HepG2 (cell line): ENCODE measurements around the gene SH3D19. TPM values are rescaled to one million over a fixed set of nuclear protein-coding genes. Genes with fewer than 3 reads are reported as not detected.

Experiments used
- ATAC-seq: fragments of 200-7000 bp; cut with Tn5 transposase; 3 replicates; pipeline ENCODE4 v1.9.1; 2020; ENCODE audit warnings: mild to moderate bottlenecking, moderate library complexity
- BruUV-seq: library from RNA; stranded (reverse); fragments of 400-500 nt; replicated peaks from 2 replicates; lab custom pipeline; 2021; lab: Mats Ljungman, UMichigan
- CTCF ChIA-PET: fragments of 300-600 bp; formaldehyde crosslinking; extraction: SDS; loops from one replicate; lab custom pipeline; 2021; ENCODE audit warnings: low total read pairs, inconsistent platforms, low intra/inter-chr PET ratio; lab: Yijun Ruan, JAX
- POLR2A ChIA-PET: fragments of 350-600 bp; sonication (Branson Sonifier 250); formaldehyde crosslinking; loops from one replicate; lab custom pipeline; 2020; ENCODE audit warnings: antibody characterized with exemption, inconsistent platforms; lab: Yijun Ruan, JAX
- DNase-seq: peaks from one replicate; pipeline ENCODE4 v3.0.0-alpha.2; 2015; ENCODE audit warnings: low spot score
- FAIRE-seq: peaks from 3 replicates; lab custom pipeline; 2011; peaks lifted over from hg19 to GRCh38; lab: Jason Lieb, UNC
- H2AFZ ChIP-seq: one replicate; pipeline ENCODE4 v1.6.1; 2011; ENCODE audit warnings: low read length, inconsistent platforms
- H3K27ac ChIP-seq: fragments of 300-600 bp; 3 replicates; pipeline ENCODE4 v1.8.0; 2011; ENCODE audit warnings: mixed run types, mild to moderate bottlenecking, mixed read lengths, low read length, inconsistent platforms; ENCODE audit not compliant: insufficient read depth; ENCODE audit errors: extremely low read length
- H3K27me3 ChIP-seq, 2 experiments: fragments of 200-600 bp in 1 of 2; 2 replicates in 1 of 2; 3 replicates in 1 of 2; pipeline versions ENCODE4 v1.6.0 to v1.8.0; 2011; ENCODE audit warnings: low read length in 2 of 2, mild to moderate bottlenecking in 2 of 2, moderate library complexity in 2 of 2, inconsistent platforms in 1 of 2; ENCODE audit not compliant: insufficient read depth in 2 of 2, control insufficient read depth in 1 of 2
- H3K36me3 ChIP-seq, 2 experiments: fragments of 200-600 bp in 1 of 2; replicated peaks in 1 of 2; 2 replicates in 1 of 2; 3 replicates in 1 of 2; pipeline versions ENCODE4 v1.5.1 to v1.8.0; 2011; ENCODE audit warnings: low read length in 2 of 2, inconsistent platforms in 1 of 2; ENCODE audit not compliant: insufficient read depth in 2 of 2, control insufficient read depth in 1 of 2
- H3K4me1 ChIP-seq: 2 replicates; pipeline ENCODE4 v1.5.1; 2012; ENCODE audit warnings: low read length, inconsistent platforms; ENCODE audit not compliant: insufficient read depth
- H3K4me2 ChIP-seq: 2 replicates; pipeline ENCODE4 v1.6.0; 2011; ENCODE audit warnings: low read depth, low read length, inconsistent platforms
- H3K4me3 ChIP-seq, 3 experiments: fragments of 200-600 bp in 1 of 3; sonication (generic), shearing (Covaris generic) in 1 of 3; replicated peaks in 1 of 3; 2 replicates each; pipeline ENCODE4 v1.5.1; 2011 to 2016; ENCODE audit warnings: low read length in 3 of 3, inconsistent platforms in 2 of 3, low read depth in 2 of 3, mild to moderate bottlenecking in 2 of 3, control low read depth in 1 of 3, mixed read lengths in 1 of 3; ENCODE audit not compliant: insufficient read depth in 1 of 3
- H3K79me2 ChIP-seq: one replicate; pipeline ENCODE4 v1.6.1; 2011; ENCODE audit warnings: low read length, inconsistent platforms; ENCODE audit not compliant: insufficient read depth
- H3K9ac ChIP-seq: 2 replicates; pipeline ENCODE4 v1.6.0; 2011; ENCODE audit warnings: mild to moderate bottlenecking, low read depth, low read length, inconsistent platforms; ENCODE audit not compliant: insufficient read depth
- H3K9me3 ChIP-seq: 2 replicates; pipeline ENCODE4 v1.5.1; 2012; ENCODE audit warnings: mild to moderate bottlenecking, low read length
- H4K20me1 ChIP-seq: 2 replicates; pipeline ENCODE4 v1.6.0; 2011; ENCODE audit warnings: inconsistent platforms, mild to moderate bottlenecking, low read length, moderate library complexity; ENCODE audit not compliant: insufficient read depth
- IRF9 ChIP-seq: sonication (generic); formaldehyde crosslinking; IDR thresholded peaks from 2 replicates; pipeline ENCODE4 v1.8.0; 2022; ENCODE audit warnings: missing genetic modification reagents, mild to moderate bottlenecking, borderline replicate concordance
- JUND ChIP-seq: sonication (generic); formaldehyde crosslinking; IDR thresholded peaks from 2 replicates; pipeline ENCODE4 v1.8.0; 2022; ENCODE audit warnings: mild to moderate bottlenecking, missing genetic modification reagents
- MIER3 ChIP-seq: IDR thresholded peaks from 2 replicates; pipeline ENCODE4 v1.6.1; 2016; ENCODE audit warnings: missing compliant biosample characterization, borderline replicate concordance
- MXI1 ChIP-seq: IDR thresholded peaks from 3 replicates; pipeline ENCODE4 v1.6.1; 2012; ENCODE audit warnings: low read depth, low read length, inconsistent platforms, borderline replicate concordance
- SETDB1 ChIP-seq: sonication (generic); formaldehyde crosslinking; IDR thresholded peaks from 2 replicates; pipeline ENCODE4 v1.5.1; 2020; ENCODE audit warnings: missing genetic modification reagents, mild to moderate bottlenecking, borderline replicate concordance
- ZBED4 ChIP-seq: sonication (generic); formaldehyde crosslinking; IDR thresholded peaks from 2 replicates; pipeline ENCODE4 v1.4.0; 2020; ENCODE audit warnings: missing genetic modification reagents, borderline replicate concordance
- ZBTB34 ChIP-seq: sonication (generic); formaldehyde crosslinking; IDR thresholded peaks from 2 replicates; pipeline ENCODE4 v1.8.0; 2022; ENCODE audit warnings: mild to moderate bottlenecking, missing genetic modification reagents
- ZNF136 ChIP-seq: sonication (generic); formaldehyde crosslinking; IDR thresholded peaks from 2 replicates; pipeline ENCODE4 v1.8.1; 2022; ENCODE audit warnings: low read depth, mild to moderate bottlenecking, moderate library complexity, missing genetic modification reagents
- ZNF574 ChIP-seq: sonication (generic); formaldehyde crosslinking; IDR thresholded peaks from 2 replicates; pipeline ENCODE4 v1.4.0; 2020; ENCODE audit warnings: missing genetic modification reagents
- WGBS: methylation state at CpG from one replicate; pipeline ENCODE4 v1.1.6; 2017; ENCODE audit warnings: low lambda C conversion rate; 5-methylcytosine and 5-hydroxymethylcytosine counted together
- in situ Hi-C: cut with HindIII; loops from 2 replicates; pipeline ENCODE4 v1.10.0; 2017; ENCODE audit warnings: low pct_unique_long_range_greater_than_20kb; ENCODE audit not compliant: extremely low pct_ligation_motif_present
- intact Hi-C: fragments of 100-400 bp; cut with micrococcal nuclease; formaldehyde crosslinking; loops from one replicate; pipeline ENCODE4 v1.10.0; 2022; ENCODE audit not compliant: unreplicated experiment
- polyA plus RNA-seq, 8 experiments: library from polyadenylated mRNA; depleted of rRNA in 3 of 8; stranded (reverse) in 7 of 8; unstranded in 1 of 8; fragments of >200 nt; fragmentation: Illumina TruSeq in 4 of 8; extraction: Trizol in 4 of 8; gene quantifications; 2 replicates each; pipeline versions ENCODE4 v1.2.1 to v1.2.3, GENCODE V29; 2011 to 2016; ENCODE audit warnings: low read depth in 4 of 8, missing spikeins in 1 of 8, mixed read lengths in 1 of 8; ENCODE audit not compliant: insufficient read depth in 1 of 8
- total RNA-seq, 5 experiments: library from RNA; depleted of rRNA; stranded (reverse); fragments of >200 nt; fragmentation: Illumina TruSeq; extraction: Trizol; gene quantifications; 2 replicates each; pipeline ENCODE4 v1.2.3, GENCODE V29; 2016; ENCODE audit warnings: low read depth in 1 of 5

The SH3D19 gene
- total and polyA plus RNA-seq, 2 of the 13 experiments (the other 11 are each of a cell fraction or from before 2014, with no cell fraction given), result 31.2 to 38.0 TPM

GRCh38 chr4:151195801-151196200, 129.6 kb downstream of the SH3D19 start:
- ChIA-PET POLR2A (no interaction called here), CTCF (no interaction called here)
- H3K36me3 ChIP-seq, result peaks cover 2 to 4% of the 10 kb centered on the region in 2 experiments; a peak in 1 of 5 replicates
- H3K4me1 ChIP-seq, result peaks cover 24% of the 10 kb centered on the region
- TF ChIP-seq JUND, result no peak
- TF ChIP-seq ZNF136, result no peak
- no peak for TF ChIP-seq ZBTB34 (CRISPR knock-in tag)
- no peak for TF ChIP-seq MIER3
- TF ChIP-seq MXI1, result no peak
- no peak overlapping the region for H2AFZ ChIP-seq
- DNase-seq (no peak), ATAC-seq (no peak), FAIRE-seq (no peak)
- H3K27me3 ChIP-seq, result no peaks in the 10 kb centered on the region
- BruUV-seq, result no TSS peak
- in situ Hi-C loops, result no loop called here
- 76% methylated on average over 5 of the region's 5 CpGs for WGBS
- H3K4me3 ChIP-seq, result no peak overlapping the region
- H3K9me3 ChIP-seq, result peaks cover 8% of the 10 kb centered on the region; the same call in 1 of the 2 replicates
- H3K79me2 ChIP-seq, result peaks cover 58% of the 10 kb centered on the region
- intact Hi-C loops, result no loop called here
- peaks cover 4% of the 10 kb centered on the region; the same call in 1 of the 2 replicates for H4K20me1 ChIP-seq
- H3K4me2 ChIP-seq, result no peak overlapping the region
- H3K27ac ChIP-seq, result no peak overlapping the region
- H3K9ac ChIP-seq, result no peak overlapping the region

GRCh38 chr4:151193414-151193813, 132.0 kb downstream of the SH3D19 start:
- no peaks in the 10 kb centered on the region; the same call in 1 of the 2 replicates for H4K20me1 ChIP-seq
- H3K27ac ChIP-seq, result no peak overlapping the region
- 0 out of 2 replicates have a peak, but pooled peaks cover under 1% of the 10 kb centered on the region for H3K4me1 ChIP-seq
- intact Hi-C loops, result no loop called here
- BruUV-seq, result no TSS peak
- ATAC-seq (no peak), DNase-seq (no peak), FAIRE-seq (no peak)
- H3K79me2 ChIP-seq, result peaks cover 38% of the 10 kb centered on the region
- POLR2A ChIA-PET, result no interaction called here
- peaks cover 4 to 12% of the 10 kb centered on the region in 2 experiments; a peak in 3 of 5 replicates for H3K36me3 ChIP-seq
- no peak overlapping the region for H3K4me3 ChIP-seq
- in situ Hi-C loops, result no loop called here
- H3K9ac ChIP-seq, result no peak overlapping the region
- H3K4me2 ChIP-seq, result no peak overlapping the region
- H2AFZ ChIP-seq, result no peak overlapping the region
- 94% methylated on average over 2 of the region's 2 CpGs for WGBS
- peaks cover 10% of the 10 kb centered on the region; the same call in 1 of the 2 replicates for H3K9me3 ChIP-seq
- no peaks in the 10 kb centered on the region for H3K27me3 ChIP-seq
- CTCF ChIA-PET, result no interaction called here
- no peak for TF ChIP-seq IRF9 (CRISPR knock-in tag)
- TF ChIP-seq SETDB1 (CRISPR knock-in tag), result no peak
- no peak for TF ChIP-seq ZNF574 (CRISPR knock-in tag)
- no peak for TF ChIP-seq ZBED4
